IPS-18a (cell line): ENCODE data around the gene TMED9.
"Not testable (repeated sequence)": the region's sequence is repeated elsewhere in the genome, so short reads cannot be mapped to it uniquely, and the experiment has no call there.

ENCODE experiments used
- H3K27ac ChIP-seq: one replicate; pipeline ENCODE4 v1.5.1; 2013; ENCODE audit warnings: low read length
- H3K27me3 ChIP-seq: one replicate; pipeline ENCODE4 v1.6.1; 2013; ENCODE audit warnings: mild to moderate bottlenecking, low read length; ENCODE audit not compliant: control insufficient read depth, insufficient read depth
- H3K36me3 ChIP-seq: one replicate; pipeline ENCODE4 v1.6.1; 2013; ENCODE audit warnings: low read depth, low read length; ENCODE audit not compliant: control insufficient read depth
- H3K4me1 ChIP-seq: one replicate; pipeline ENCODE4 v1.6.1; 2013; ENCODE audit warnings: low read depth, low read length; ENCODE audit not compliant: control insufficient read depth
- H3K4me3 ChIP-seq: one replicate; pipeline ENCODE4 v1.5.1; 2013; ENCODE audit warnings: low read length
- H3K9ac ChIP-seq: one replicate; pipeline ENCODE4 v1.6.1; 2013; ENCODE audit warnings: mild to moderate bottlenecking, low read length, moderate library complexity
- H3K9me3 ChIP-seq: one replicate; pipeline ENCODE4 v1.6.1; 2013; ENCODE audit warnings: low read depth, low read length; ENCODE audit not compliant: control insufficient read depth

The TMED9 gene

DNA sequence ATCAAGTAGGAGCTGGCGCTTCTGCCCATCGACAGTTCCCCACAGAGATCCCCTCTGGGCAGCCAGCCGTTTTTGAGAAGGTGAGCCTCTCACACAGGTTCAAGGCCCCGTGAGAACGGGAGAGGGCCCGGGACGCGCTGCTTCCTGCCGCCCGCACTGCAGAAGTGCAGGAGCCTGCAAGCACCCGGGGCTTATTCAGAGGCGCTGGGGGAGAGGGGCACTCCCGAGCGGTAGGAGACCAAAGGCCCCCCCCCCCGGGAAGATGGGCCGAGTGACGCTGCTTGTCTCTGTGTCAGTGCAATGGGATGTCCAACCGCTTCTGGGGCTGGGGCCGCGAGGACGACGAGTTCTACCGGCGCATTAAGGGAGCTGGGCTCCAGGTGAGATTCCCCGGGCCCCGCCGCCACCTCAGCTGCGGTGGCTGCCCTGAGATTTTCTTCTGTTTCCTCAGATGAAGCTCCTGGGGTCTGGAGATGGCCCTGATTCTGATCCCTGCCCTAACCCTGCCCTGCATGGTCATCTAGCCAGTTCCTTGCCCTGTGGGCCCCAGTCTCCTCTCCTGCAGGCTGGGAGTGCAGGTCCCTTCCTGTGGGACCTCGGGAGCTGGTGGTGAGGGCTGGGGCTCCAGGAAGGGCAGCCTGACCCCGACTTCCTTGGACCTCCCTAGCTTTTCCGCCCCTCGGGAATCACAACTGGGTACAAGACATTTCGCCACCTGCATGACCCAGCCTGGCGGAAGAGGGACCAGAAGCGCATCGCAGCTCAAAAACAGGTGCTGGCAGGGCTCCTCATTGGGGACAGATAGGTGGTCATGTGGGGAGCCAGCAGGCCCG is 16.5 kb downstream of the TMED9 start:
- Histone ChIP-seq H3K4me1 (peaks cover 8% of the 10 kb centered on the region), H3K9me3 (no peaks in the 10 kb centered on the region), H3K9ac (no peak overlapping the region)

DNA sequence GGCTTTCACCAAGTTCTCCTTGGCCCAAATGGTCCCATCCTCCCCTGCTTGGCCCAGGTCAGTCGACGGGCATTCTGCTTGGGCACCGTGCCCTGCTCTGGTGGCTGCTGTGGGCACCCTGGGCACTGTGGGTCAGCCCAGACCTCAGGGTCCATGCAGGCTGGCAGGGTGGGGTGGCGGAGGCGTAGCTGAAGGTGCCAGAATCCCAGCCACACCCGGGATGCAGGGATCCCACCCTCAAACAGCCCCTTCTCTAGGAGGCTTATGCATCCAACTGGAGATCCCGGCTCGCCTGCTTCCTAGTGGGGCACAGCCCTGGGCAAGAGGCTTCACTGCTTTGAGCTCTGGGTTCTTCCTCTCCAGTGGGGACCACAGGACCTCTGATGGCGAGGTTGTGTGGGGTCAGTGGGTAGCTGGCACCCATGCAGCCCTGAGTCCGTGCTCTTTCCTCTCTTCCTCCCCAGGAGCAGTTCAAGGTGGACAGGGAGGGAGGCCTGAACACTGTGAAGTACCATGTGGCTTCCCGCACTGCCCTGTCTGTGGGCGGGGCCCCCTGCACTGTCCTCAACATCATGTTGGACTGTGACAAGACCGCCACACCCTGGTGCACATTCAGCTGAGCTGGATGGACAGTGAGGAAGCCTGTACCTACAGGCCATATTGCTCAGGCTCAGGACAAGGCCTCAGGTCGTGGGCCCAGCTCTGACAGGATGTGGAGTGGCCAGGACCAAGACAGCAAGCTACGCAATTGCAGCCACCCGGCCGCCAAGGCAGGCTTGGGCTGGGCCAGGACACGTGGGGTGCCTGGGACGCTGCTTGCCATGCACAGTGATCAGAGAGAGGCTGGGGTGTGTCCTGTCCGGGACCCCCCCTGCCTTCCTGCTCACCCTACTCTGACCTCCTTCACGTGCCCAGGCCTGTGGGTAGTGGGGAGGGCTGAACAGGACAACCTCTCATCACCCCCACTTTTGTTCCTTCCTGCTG is 17.4 kb downstream of the TMED9 start:
- Histone ChIP-seq H3K27me3 (no peaks in the 10 kb centered on the region), H3K9me3 (no peaks in the 10 kb centered on the region), H3K27ac (no peak overlapping the region), H3K4me3 (no peak overlapping the region), H3K36me3 (no peaks in the 10 kb centered on the region), H3K9ac (no peak overlapping the region), H3K4me1 (peaks cover 8% of the 10 kb centered on the region)

More for the DNA sequence above, 16.5 kb downstream of the TMED9 start:
- Histone ChIP-seq H3K27ac (no peak overlapping the region), H3K27me3 (no peaks in the 10 kb centered on the region), H3K4me3 (no peak overlapping the region), H3K36me3 (no peaks in the 10 kb centered on the region)

DNA sequence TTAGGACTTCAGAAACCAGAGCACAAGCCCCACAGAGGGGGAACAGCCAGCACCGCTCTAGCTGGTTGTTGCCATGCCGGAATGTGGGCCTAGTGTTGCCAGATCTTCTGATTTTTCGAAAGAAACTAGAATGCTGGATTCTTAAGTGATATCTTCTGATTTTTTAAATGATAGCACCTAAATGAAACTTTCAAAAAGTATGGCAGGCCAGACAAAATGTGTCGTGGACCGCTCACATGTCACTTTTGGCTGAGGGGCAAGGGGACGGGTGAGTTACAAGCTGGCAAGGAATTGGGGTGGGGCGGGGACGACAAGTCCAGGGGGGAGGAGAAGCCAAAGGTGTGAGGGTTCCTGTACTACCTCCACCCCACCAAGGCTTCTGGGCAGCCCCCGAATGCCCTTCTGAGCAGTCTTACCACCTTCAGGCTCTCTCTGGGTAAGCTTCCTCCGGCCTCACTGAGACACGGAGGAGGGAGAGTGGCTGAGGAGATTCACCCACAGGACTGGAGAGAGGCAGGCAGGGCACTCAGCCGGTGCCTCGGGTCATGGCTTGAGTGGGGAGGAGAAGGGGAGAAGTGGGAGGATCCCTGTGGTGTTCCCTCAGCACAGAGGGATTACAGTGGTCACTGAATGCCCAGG is 18.2 kb downstream of the TMED9 start:
- Histone ChIP-seq H3K4me3 (no peak overlapping the region), H3K9me3 (no peaks in the 10 kb centered on the region), H3K27ac (no peak overlapping the region), H3K9ac (no peak overlapping the region), H3K4me1 (peaks cover 8% of the 10 kb centered on the region), H3K27me3 (no peaks in the 10 kb centered on the region), H3K36me3 (no peaks in the 10 kb centered on the region)

DNA sequence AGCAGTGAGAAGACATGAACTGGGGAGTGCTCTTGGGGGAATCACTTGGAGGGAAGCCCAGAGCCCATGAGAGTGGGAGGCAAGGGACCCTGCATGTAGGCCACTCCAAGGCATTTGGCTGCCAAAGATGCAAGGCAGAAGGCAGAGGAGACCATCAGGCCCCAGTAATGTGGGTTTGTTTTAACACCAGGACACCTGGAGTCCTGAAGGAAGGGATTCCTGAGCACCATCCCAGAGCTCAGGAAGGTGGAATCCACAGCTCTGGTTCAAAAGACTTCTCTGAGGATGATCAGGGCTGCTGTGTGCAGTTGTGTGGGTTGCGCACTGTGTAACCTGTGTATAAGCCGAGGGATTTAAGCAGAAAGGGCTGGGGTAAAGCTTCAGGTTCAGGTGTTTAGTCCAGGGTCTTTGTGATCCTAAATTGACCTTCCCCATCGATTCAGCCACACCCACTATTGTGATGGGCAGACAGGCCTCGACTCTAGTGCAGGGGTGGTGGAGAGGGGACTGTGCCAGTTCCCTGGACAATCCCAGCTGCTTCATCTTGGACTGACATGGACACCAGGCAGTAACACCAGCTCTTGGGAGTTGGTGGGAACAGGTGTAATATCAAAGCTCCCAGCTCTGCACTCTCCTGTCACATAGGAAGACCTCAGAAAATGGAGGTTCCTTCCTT is 18.9 kb downstream of the TMED9 start:
- H3K9me3 ChIP-seq, result no peaks in the 10 kb centered on the region
- H3K4me3 ChIP-seq, result no peak overlapping the region
- H3K27ac ChIP-seq, result no peak overlapping the region
- H3K9ac ChIP-seq, result no peak overlapping the region
- H3K27me3 ChIP-seq, result no peaks in the 10 kb centered on the region
- H3K36me3 ChIP-seq, result no peaks in the 10 kb centered on the region
- peaks cover 8% of the 10 kb centered on the region for H3K4me1 ChIP-seq

DNA sequence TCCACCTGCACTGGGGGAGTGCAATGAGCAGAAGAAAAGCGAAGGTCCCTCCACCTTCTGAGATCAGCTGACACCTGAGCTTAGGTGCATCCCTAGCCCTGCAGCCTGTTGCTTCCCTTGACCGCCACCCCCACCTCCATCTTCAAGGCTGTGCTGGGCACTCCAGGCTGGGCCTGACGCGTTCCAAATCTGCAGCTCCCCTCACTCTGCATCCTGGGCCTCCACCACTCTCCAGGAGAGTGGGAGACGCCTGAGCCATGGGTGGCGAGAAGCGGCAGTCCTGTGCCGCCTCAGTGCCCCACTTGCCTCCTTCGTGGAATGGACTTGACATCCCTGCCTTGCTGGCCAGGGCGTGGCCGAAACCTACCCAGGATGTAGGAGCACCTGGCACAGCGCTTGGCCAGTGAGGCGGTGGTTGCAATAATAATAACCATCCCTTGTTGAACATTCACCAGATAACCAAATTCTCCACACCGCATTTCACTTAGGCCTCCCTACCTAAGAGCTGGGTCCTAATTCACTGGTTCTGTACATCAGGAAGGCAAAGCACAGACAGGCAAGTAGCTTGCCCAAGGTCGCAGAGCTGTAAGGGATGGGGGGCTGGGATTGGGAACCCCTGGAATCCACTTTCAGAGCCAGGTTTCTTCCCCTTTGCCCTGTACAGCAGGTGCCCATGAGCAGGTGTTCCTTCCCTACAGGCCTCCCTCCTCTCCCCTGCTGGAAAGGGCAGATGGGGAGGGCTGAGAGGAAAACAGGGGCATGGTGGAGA is 19.6 kb downstream of the TMED9 start:
- Histone ChIP-seq H3K9ac (no peak overlapping the region), H3K27ac (no peak overlapping the region), H3K4me1 (peaks cover 8% of the 10 kb centered on the region), H3K27me3 (no peaks in the 10 kb centered on the region), H3K4me3 (no peak overlapping the region), H3K36me3 (no peaks in the 10 kb centered on the region), H3K9me3 (no peaks in the 10 kb centered on the region)

DNA sequence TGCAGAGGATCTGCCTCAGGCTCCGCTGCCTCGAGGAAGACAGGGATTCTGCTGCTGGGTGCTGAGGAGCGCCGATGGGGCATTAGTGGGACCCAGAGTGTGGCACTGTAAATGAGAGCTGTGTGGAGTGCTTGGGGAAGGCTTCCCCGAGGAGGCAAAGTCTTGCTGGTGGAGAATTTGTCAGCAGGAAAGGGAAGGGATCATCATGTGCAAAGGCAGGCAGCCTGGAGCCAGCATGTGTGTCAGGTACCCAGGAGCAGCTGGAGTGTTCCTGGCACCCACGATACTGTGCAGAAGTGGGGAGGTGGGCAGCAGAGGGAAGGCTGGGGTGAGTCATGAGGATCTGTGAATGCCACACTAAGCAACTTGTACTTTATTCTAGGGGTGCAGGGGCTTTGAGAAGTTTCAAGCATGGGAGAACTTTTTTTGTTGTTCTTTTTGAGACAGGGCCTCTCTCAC is 20.2 kb downstream of the TMED9 start:
- Histone ChIP-seq H3K4me1 (peaks cover 8% of the 10 kb centered on the region), H3K9me3 (no peaks in the 10 kb centered on the region), H3K4me3 (no peak overlapping the region), H3K27me3 (no peaks in the 10 kb centered on the region), H3K27ac (no peak overlapping the region), H3K36me3 (no peaks in the 10 kb centered on the region), H3K9ac (no peak overlapping the region)

DNA sequence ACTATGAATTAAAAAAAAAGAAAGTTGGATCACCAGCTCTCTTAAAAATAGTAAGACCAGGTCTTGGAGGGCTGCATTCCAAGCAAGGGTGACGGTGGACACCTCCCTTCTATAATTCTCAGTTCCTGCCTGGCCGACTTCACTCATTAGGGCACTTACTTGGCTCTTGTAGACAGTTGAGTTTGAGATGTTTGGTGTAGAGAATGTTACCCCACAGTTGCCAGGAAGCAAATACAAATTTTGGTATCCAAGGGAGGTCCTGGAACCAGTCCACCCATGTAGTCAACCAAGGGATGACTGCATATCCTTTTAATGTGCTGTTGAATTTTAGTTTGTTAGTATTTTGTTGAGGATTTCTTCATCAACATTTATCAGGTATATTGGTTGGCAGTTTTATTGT is 28.6 kb downstream of the TMED9 start:
- no peaks in the 10 kb centered on the region for H3K27me3 ChIP-seq
- no peaks in the 10 kb centered on the region for H3K9me3 ChIP-seq
- no peak overlapping the region for H3K9ac ChIP-seq
- peaks cover 9% of the 10 kb centered on the region for H3K36me3 ChIP-seq
- no peak overlapping the region for H3K27ac ChIP-seq
- no peaks in the 10 kb centered on the region for H3K4me1 ChIP-seq
- no peak overlapping the region for H3K4me3 ChIP-seq

DNA sequence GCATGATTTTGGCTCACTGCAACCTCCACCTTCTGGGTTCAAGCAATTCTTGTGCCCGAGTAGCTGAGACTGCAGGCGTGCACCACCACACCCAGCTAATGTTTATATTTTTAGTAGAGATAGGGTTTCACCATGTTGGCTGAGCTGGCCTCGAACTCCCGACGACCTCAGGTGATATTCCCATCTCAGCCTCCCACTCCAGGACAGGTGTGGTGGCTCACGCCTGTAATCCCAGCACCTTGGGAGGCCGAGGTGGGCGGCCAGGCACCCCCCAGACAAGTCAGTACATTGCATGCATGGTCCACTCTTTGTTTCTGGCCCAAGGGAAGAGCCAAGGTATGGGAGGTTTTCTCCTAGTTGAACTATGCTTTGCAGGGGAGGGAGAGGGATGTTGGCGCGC is 32.2 kb downstream of the TMED9 start:
- H3K9me3 ChIP-seq, H3K27ac ChIP-seq, H3K27me3 ChIP-seq, H3K4me1 ChIP-seq, H3K4me3 ChIP-seq, H3K36me3 ChIP-seq, H3K9ac ChIP-seq: not testable (repeated sequence)

DNA sequence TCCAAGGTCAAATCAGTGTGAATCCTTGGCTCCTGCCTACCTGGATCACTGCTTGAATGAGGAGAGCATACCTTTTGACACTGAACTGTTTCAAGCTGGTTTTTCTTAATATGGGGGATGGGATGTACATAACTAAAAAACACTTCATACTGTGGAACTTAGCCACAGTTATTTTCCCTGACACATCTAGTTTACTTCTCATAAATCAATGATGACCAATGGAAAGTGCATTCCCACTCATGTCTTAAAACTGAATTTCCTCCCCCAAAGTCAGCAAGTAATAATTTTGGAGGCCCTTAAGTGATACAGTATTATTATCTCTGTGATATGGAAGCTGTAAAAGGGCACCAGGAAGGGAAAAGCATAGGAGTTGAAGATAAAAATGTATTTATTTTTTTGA is 38.2 kb downstream of the TMED9 start:
- not testable (repeated sequence) for H3K9ac ChIP-seq, H3K27me3 ChIP-seq, H3K4me1 ChIP-seq, H3K27ac ChIP-seq, H3K4me3 ChIP-seq, H3K9me3 ChIP-seq, H3K36me3 ChIP-seq

DNA sequence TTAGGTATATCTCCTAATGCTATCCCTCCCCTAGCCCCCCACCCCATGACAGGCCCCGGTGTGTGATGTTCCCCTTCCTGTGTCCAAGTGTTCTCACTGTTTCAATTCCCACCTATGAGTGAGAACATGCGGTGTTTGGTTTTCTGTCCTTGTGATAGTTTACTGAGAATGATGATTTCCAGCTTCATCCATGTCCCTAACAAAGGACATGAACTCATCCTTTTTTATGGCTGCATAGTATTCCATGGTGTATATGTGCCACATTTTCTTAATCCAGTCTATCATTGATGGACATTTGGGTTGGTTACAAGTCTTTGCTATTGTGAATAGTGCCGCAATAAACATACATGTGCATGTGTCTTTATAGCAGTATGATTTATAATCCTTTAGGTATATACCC is 42.9 kb downstream of the TMED9 start:
- not testable (repeated sequence) for H3K27ac ChIP-seq, H3K36me3 ChIP-seq, H3K27me3 ChIP-seq, H3K9me3 ChIP-seq, H3K4me3 ChIP-seq, H3K9ac ChIP-seq, H3K4me1 ChIP-seq
